Mesenchymal stem cell (in vitro differentiated cells and primary cell): ENCODE results near the gene GPR26.
A peak's percentile ranks its signal among the peaks of the same experiment; 100 is the strongest.

Experiments
- DNase-seq: peaks from one replicate; pipeline ENCODE4 v3.0.0-alpha.2; 2013
- H2AFZ ChIP-seq: one replicate; pipeline ENCODE4 v1.6.1; 2013; ENCODE audit warnings: low read depth, mild to moderate bottlenecking, control low read depth, inconsistent platforms, low read length, moderate library complexity
- H2AK5ac ChIP-seq: 2 replicates; pipeline ENCODE4 v1.6.1; 2013; ENCODE audit warnings: low read length, moderate library complexity, mild to moderate bottlenecking, inconsistent platforms; ENCODE audit not compliant: severe bottlenecking
- H2BK120ac ChIP-seq: one replicate; pipeline ENCODE4 v1.6.1; 2013; ENCODE audit warnings: low read depth, mild to moderate bottlenecking, inconsistent platforms, low read length, moderate library complexity
- H2BK12ac ChIP-seq, 2 experiments: one replicate each; pipeline ENCODE4 v1.6.1; 2013; ENCODE audit warnings: inconsistent platforms in 2 of 2, low read length in 2 of 2, mild to moderate bottlenecking in 2 of 2, moderate library complexity in 2 of 2, control low read depth in 1 of 2
- H2BK15ac ChIP-seq: one replicate; pipeline ENCODE4 v1.6.1; 2013; ENCODE audit warnings: mild to moderate bottlenecking, low read depth, inconsistent platforms; ENCODE audit not compliant: poor library complexity, severe bottlenecking
- H2BK5ac ChIP-seq: 2 replicates; pipeline ENCODE4 v1.6.1; 2013; ENCODE audit warnings: low read depth, mild to moderate bottlenecking, low read length, control low read depth, inconsistent platforms; ENCODE audit not compliant: poor library complexity, severe bottlenecking
- H3K14ac ChIP-seq, 2 experiments: one replicate each; pipeline ENCODE4 v1.6.1; 2013; ENCODE audit warnings: inconsistent platforms in 2 of 2, low read length in 2 of 2, control low read depth in 1 of 2, mild to moderate bottlenecking in 1 of 2, moderate library complexity in 1 of 2
- H3K18ac ChIP-seq, 2 experiments: one replicate each; pipeline ENCODE4 v1.6.1; 2013; ENCODE audit warnings: inconsistent platforms in 2 of 2, low read length in 2 of 2, control low read depth in 1 of 2, low read depth in 1 of 2, mild to moderate bottlenecking in 1 of 2
- H3K23ac ChIP-seq, 2 experiments: one replicate each; pipeline ENCODE4 v1.6.1; 2013; ENCODE audit warnings: inconsistent platforms in 2 of 2, low read length in 2 of 2, mild to moderate bottlenecking in 2 of 2, moderate library complexity in 2 of 2, control low read depth in 1 of 2
- H3K27ac ChIP-seq: 2 replicates; pipeline ENCODE4 v1.5.1; 2013; ENCODE audit warnings: mild to moderate bottlenecking, moderate library complexity, low read length, control low read depth, inconsistent platforms; ENCODE audit not compliant: poor library complexity, severe bottlenecking
- H3K27me3 ChIP-seq, 2 experiments: 2 replicates each; pipeline versions ENCODE4 v1.6.1 to v1.7.0; 2013; ENCODE audit warnings: low read length in 2 of 2, mild to moderate bottlenecking in 2 of 2, moderate library complexity in 2 of 2, control low read depth in 1 of 2, inconsistent platforms in 1 of 2; ENCODE audit not compliant: control insufficient read depth in 1 of 2, insufficient read depth in 1 of 2
- H3K36me3 ChIP-seq, 2 experiments: 2 replicates each; pipeline versions ENCODE4 v1.6.1 to v1.7.0; 2013; ENCODE audit warnings: low read length in 2 of 2, control low read depth in 1 of 2, inconsistent platforms in 1 of 2, low read depth in 1 of 2, mild to moderate bottlenecking in 1 of 2; ENCODE audit not compliant: insufficient read depth in 2 of 2, control insufficient read depth in 1 of 2
- H3K4ac ChIP-seq, 2 experiments: one replicate each; pipeline ENCODE4 v1.6.1; 2013; ENCODE audit warnings: inconsistent platforms in 2 of 2, low read length in 2 of 2, mild to moderate bottlenecking in 2 of 2, moderate library complexity in 2 of 2, control low read depth in 1 of 2, low read depth in 1 of 2
- H3K4me1 ChIP-seq: 2 replicates; pipeline ENCODE4 v1.6.1; 2013; ENCODE audit warnings: low read depth, low read length, control low read depth; ENCODE audit not compliant: control insufficient read depth, insufficient read depth
- H3K4me2 ChIP-seq: 2 replicates; pipeline ENCODE4 v1.6.1; 2013; ENCODE audit warnings: low read length, mild to moderate bottlenecking, inconsistent platforms; ENCODE audit not compliant: poor library complexity, severe bottlenecking
- H3K4me3 ChIP-seq, 2 experiments: 2 replicates each; pipeline versions ENCODE4 v1.5.1 to v1.7.0; 2013; ENCODE audit warnings: low read length in 2 of 2, mild to moderate bottlenecking in 2 of 2, control low read depth in 1 of 2, low read depth in 1 of 2; ENCODE audit not compliant: insufficient read depth in 1 of 2
- H3K79me1 ChIP-seq: replicated peaks from 2 replicates; pipeline ENCODE4 v1.6.1; 2013; ENCODE audit warnings: mild to moderate bottlenecking, control low read depth, low read length, inconsistent platforms; ENCODE audit not compliant: poor library complexity, severe bottlenecking
- H3K9ac ChIP-seq: 2 replicates; pipeline ENCODE4 v1.7.0; 2013; ENCODE audit warnings: mild to moderate bottlenecking, low read length, moderate library complexity
- H3K9me3 ChIP-seq: 2 replicates; pipeline ENCODE4 v1.7.0; 2013; ENCODE audit warnings: mild to moderate bottlenecking, low read length; ENCODE audit not compliant: control insufficient read depth
- H4K8ac ChIP-seq: one replicate; pipeline ENCODE4 v1.6.1; 2013; ENCODE audit warnings: inconsistent platforms, mild to moderate bottlenecking, low read length, moderate library complexity
- H4K91ac ChIP-seq: one replicate; pipeline ENCODE4 v1.6.1; 2013; ENCODE audit warnings: mild to moderate bottlenecking, low read length, inconsistent platforms
- WGBS: methylation state at CpG from one replicate; pipeline ENCODE4 v1.1.7; 2013; ENCODE audit warnings: mixed read lengths; 5-methylcytosine and 5-hydroxymethylcytosine counted together

The GPR26 gene

DNA sequence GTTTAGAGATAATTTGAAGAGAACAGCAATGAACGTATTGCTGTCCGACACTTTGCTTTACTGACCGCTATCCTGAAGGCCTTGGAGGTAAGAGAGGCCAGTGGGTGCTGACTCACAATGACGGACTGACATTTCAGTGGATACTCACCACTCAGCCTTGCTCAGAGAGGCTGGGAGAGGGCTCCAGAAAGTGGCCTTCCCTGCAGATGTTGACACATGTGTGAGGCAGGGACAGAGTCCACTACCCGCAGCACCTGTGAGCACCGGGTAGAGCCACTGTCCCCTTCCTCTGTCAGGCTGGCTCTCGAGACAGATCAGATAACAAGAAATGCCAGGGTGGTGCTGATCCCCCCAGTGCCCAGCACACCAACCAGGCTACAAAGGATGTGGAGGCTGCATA lies 75.0 kb downstream of the GPR26 start:
- Histone ChIP-seq H3K79me1 (no peaks in the 10 kb centered on the region), H2AFZ (no peak overlapping the region), H3K27me3 (no peaks in the 10 kb centered on the region), H3K36me3 (no peaks in the 10 kb centered on the region), H3K23ac (no peak overlapping the region), H3K14ac (no peak overlapping the region), H3K4me3 (no peak overlapping the region), H3K18ac (no peak overlapping the region), H2BK12ac (no peak overlapping the region), H2BK5ac (no peak overlapping the region), H2BK15ac (no peak overlapping the region), H3K27ac (no peak overlapping the region), H4K91ac (peak overlapping the region; percentile 12), H2AK5ac (no peak overlapping the region), H4K8ac (no peak overlapping the region), H2BK120ac (no peak overlapping the region), H3K4ac (no peak overlapping the region), H3K4me2 (no peak overlapping the region), H3K9me3 (no peaks in the 10 kb centered on the region), H3K4me1 (no peaks in the 10 kb centered on the region), H3K9ac (no peak overlapping the region)
- no peak for DNase-seq
- WGBS: 80% methylated on average over 7 of the region's 7 CpGs

DNA sequence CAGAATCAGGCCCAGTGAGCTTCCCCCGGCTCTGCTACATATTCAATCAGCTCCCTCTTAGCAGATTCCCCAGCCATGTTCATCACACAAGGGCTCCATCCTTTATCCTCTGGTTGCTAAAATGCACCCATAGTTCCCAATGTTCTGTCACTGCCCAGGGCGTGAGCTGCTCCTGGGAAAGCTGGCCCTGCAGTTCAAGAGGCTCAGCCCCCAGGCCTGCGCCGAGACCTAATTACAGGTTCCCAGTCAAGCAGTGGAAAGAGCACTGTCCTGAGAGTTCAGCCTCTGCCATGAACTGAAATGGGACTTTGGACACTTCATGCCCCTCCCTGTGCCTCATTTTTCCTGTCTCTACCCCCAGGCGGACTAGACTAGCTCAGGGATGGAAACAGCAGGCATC lies 75.6 kb downstream of the GPR26 start:
- H2AK5ac ChIP-seq: no peak overlapping the region
- no peak overlapping the region for H3K23ac ChIP-seq
- H3K9me3 ChIP-seq: no peaks in the 10 kb centered on the region
- 71% methylated on average over 5 of the region's 5 CpGs for WGBS
- H4K8ac ChIP-seq: no peak overlapping the region
- DNase-seq: no peak
- no peak overlapping the region for H2BK120ac ChIP-seq
- no peak overlapping the region for H3K14ac ChIP-seq
- no peaks in the 10 kb centered on the region for H3K4me1 ChIP-seq
- H3K18ac ChIP-seq: no peak overlapping the region
- H3K36me3 ChIP-seq: no peaks in the 10 kb centered on the region
- no peaks in the 10 kb centered on the region for H3K27me3 ChIP-seq
- H3K79me1 ChIP-seq: no peaks in the 10 kb centered on the region
- H2BK12ac ChIP-seq: no peak overlapping the region
- no peak overlapping the region for H3K27ac ChIP-seq
- H3K4me3 ChIP-seq: no peak overlapping the region
- H2BK15ac ChIP-seq: no peak overlapping the region
- no peak overlapping the region for H3K9ac ChIP-seq
- no peak overlapping the region for H3K4me2 ChIP-seq
- H3K4ac ChIP-seq: no peak overlapping the region
- H2AFZ ChIP-seq: no peak overlapping the region
- H4K91ac ChIP-seq: no peak overlapping the region
- H2BK5ac ChIP-seq: no peak overlapping the region

DNA sequence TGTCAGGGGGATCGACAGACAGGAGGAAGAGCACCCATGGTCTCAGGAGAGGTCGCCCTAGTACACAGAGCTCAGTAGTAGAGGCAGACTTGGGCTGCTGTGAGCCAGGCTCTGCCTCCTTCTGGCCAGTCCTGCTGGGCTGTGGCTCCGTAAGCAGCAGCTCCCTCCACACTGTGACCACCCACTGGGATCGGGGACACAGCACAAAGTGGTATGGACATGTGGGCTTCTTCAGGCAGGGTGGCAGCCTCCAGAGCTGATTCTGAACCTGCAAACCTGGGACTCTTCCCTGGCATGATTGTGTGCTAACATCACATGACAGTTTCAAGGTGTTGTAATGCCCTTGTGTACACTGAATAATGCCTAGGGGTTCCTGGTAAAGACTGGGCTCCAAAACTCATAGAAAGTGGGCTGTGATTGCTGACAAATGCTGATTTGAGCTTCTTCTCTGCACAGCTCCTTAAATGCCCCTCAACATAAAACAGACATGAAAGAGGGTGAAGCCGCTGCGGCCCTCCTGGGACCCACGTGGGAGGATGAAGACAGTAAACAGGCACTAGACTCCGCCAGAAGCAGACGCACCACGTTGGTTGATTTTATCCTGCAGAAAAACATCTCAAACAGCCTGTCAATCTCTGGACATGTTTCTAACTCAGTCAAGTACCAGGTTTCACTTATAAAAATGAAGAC lies 76.7 kb downstream of the GPR26 start:
- H4K8ac ChIP-seq: no peak overlapping the region
- no peaks in the 10 kb centered on the region for H3K4me1 ChIP-seq
- no peak overlapping the region for H4K91ac ChIP-seq
- no peaks in the 10 kb centered on the region for H3K9me3 ChIP-seq
- no peak overlapping the region for H3K9ac ChIP-seq
- H3K14ac ChIP-seq: no peak overlapping the region
- no peak overlapping the region for H2BK15ac ChIP-seq
- no peak overlapping the region for H3K27ac ChIP-seq
- H3K23ac ChIP-seq: no peak overlapping the region
- no peak overlapping the region for H3K4me3 ChIP-seq
- H3K4me2 ChIP-seq: no peak overlapping the region
- H2AFZ ChIP-seq: no peak overlapping the region
- no peak overlapping the region for H2BK12ac ChIP-seq
- H2BK120ac ChIP-seq: no peak overlapping the region
- H2BK5ac ChIP-seq: no peak overlapping the region
- H2AK5ac ChIP-seq: no peak overlapping the region
- WGBS: 57% methylated on average over 10 of the region's 10 CpGs
- no peaks in the 10 kb centered on the region for H3K36me3 ChIP-seq
- DNase-seq: no peak
- H3K4ac ChIP-seq: no peak overlapping the region
- no peaks in the 10 kb centered on the region for H3K27me3 ChIP-seq
- H3K79me1 ChIP-seq: no peaks in the 10 kb centered on the region
- H3K18ac ChIP-seq: no peak overlapping the region

DNA sequence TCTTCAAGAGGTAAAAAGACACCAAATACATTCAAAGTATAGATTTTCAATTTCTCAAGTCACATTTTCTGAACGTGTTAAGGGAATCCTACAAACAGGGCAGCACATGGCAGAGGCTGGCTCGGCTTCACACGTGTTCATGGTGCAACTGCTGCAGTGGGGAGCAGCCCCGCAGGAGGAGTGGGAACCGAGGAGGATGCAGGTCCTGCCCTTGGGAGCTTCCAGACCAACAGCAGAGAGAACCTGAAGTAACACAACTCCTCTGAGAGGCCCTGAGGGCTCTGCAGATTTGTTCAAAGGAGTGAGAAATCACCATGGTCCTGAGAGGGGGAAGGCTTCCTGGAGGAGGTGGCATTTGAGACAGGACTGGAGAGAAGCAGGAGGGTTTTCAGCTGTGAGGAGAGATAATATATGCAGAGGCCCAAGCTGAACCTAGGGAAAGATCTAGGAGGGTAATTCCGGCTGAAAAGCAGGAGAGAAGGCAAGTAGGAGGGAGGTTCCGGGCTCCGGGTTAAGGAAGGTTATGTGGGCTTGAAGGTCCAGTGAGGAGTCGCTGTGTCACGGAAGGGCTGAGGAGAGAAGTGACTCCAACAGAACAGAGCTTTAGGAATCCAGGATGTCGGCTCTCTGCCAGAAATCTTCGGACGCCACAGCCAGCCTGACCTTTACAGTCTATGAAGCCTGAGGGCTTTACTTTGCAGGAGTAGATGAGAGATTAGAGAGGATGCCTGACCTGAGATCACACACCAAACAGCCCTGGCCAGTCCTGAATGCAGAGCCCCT lies 77.5 kb downstream of the GPR26 start:
- Histone ChIP-seq H3K4me3 (no peak overlapping the region), H4K8ac (no peak overlapping the region), H2BK5ac (no peak overlapping the region), H2BK15ac (no peak overlapping the region), H3K18ac (no peak overlapping the region), H3K79me1 (no peaks in the 10 kb centered on the region), H3K4me1 (no peaks in the 10 kb centered on the region), H3K9ac (no peak overlapping the region), H3K4ac (no peak overlapping the region), H3K23ac (no peak overlapping the region), H3K9me3 (no peaks in the 10 kb centered on the region), H2AFZ (no peak overlapping the region), H3K14ac (no peak overlapping the region), H3K36me3 (no peaks in the 10 kb centered on the region), H3K27me3 (no peaks in the 10 kb centered on the region), H2BK12ac (no peak overlapping the region), H2BK120ac (no peak overlapping the region), H3K27ac (no peak overlapping the region), H2AK5ac (no peak overlapping the region), H4K91ac (no peak overlapping the region), H3K4me2 (no peak overlapping the region)
- WGBS: 68% methylated on average over 13 of the region's 13 CpGs
- no peak for DNase-seq
